OCI-LY7 (cell line): ENCODE measurements around the gene ASAP3. TPM values are rescaled to one million over a fixed set of nuclear protein-coding genes. Genes with fewer than 3 reads are reported as not detected.

Experiments
- BruUV-seq: library from RNA; stranded (reverse); fragments of 400-500 nt; replicated peaks from 2 replicates; lab custom pipeline; 2021; lab: Mats Ljungman, UMichigan
- CTCF ChIA-PET: fragments of 300-600 bp; sonication (Branson Sonifier 250); formaldehyde crosslinking; loops from one replicate; lab custom pipeline; 2022; ENCODE audit warnings: antibody characterized with exemption; ENCODE audit not compliant: unreplicated experiment; lab: Charles Lee
- POLR2A ChIA-PET: fragments of 300-600 bp; sonication (Branson Sonifier 250); formaldehyde crosslinking; loops from one replicate; lab custom pipeline; 2022; ENCODE audit warnings: antibody characterized with exemption; lab: Charles Lee
- DNase-seq: peaks from one replicate; pipeline ENCODE4 v3.0.0-alpha.2; 2015; ENCODE audit warnings: low spot score
- H2AFZ ChIP-seq: fragments of 200-600 bp; sonication (generic), shearing (Covaris generic); 2 replicates; pipeline ENCODE4 v1.6.1; 2014; ENCODE audit warnings: mild to moderate bottlenecking, antibody characterized with exemption, low read length, moderate library complexity
- H3K27ac ChIP-seq: fragments of 200-600 bp; sonication (generic); 2 replicates; pipeline ENCODE4 v1.5.1; 2014; ENCODE audit warnings: mixed run types, low read depth, mild to moderate bottlenecking, moderate library complexity, low read length, inconsistent platforms; ENCODE audit not compliant: poor library complexity, severe bottlenecking
- H3K36me3 ChIP-seq: fragments of 200-600 bp; sonication (generic); 2 replicates; pipeline ENCODE4 v1.6.1; 2014; ENCODE audit warnings: mild to moderate bottlenecking, antibody characterized with exemption, low read length, moderate library complexity, mixed read lengths; ENCODE audit not compliant: insufficient read depth
- H3K4me1 ChIP-seq: fragments of 200-600 bp; sonication (generic); 2 replicates; pipeline ENCODE4 v1.5.1; 2014; ENCODE audit warnings: mild to moderate bottlenecking, low read length; ENCODE audit not compliant: insufficient read depth, poor library complexity, severe bottlenecking
- H3K4me2 ChIP-seq: fragments of 200-600 bp; sonication (generic); 2 replicates; pipeline ENCODE4 v1.6.1; 2014; ENCODE audit warnings: mild to moderate bottlenecking, low read length
- H3K4me3 ChIP-seq: fragments of 200-600 bp; sonication (generic); 2 replicates; pipeline ENCODE4 v1.5.1; 2014; ENCODE audit warnings: mild to moderate bottlenecking, low read depth, low read length; ENCODE audit not compliant: poor library complexity, severe bottlenecking
- H3K79me2 ChIP-seq: fragments of 200-600 bp; sonication (generic); 2 replicates; pipeline ENCODE4 v1.6.1; 2016; ENCODE audit warnings: low read depth, mild to moderate bottlenecking, low read length, moderate library complexity, mixed read lengths; ENCODE audit not compliant: insufficient read depth
- H3K9me2 ChIP-seq: fragments of 200-600 bp; sonication (generic); 2 replicates; pipeline ENCODE4 v1.6.1; 2016; ENCODE audit warnings: mild to moderate bottlenecking, low read length, mixed read lengths; ENCODE audit not compliant: insufficient read depth
- H3K9me3 ChIP-seq: fragments of 200-600 bp; sonication (generic); 2 replicates; pipeline ENCODE4 v1.6.1; 2014; ENCODE audit warnings: mild to moderate bottlenecking, mixed run types, low read length, mixed read lengths
- H4K20me1 ChIP-seq: fragments of 200-600 bp; sonication (generic); 2 replicates; pipeline ENCODE4 v1.6.1; 2014; ENCODE audit warnings: mild to moderate bottlenecking, antibody characterized with exemption, low read length, moderate library complexity, mixed read lengths; ENCODE audit not compliant: insufficient read depth
- EZH2phosphoT487 ChIP-seq: fragments of 200-600 bp; sonication (generic); IDR thresholded peaks from 2 replicates; pipeline ENCODE4 v1.6.1; 2018; ENCODE audit warnings: low read depth, borderline replicate concordance, mild to moderate bottlenecking, mixed run types, antibody characterized with exemption, low read length, moderate library complexity, mixed read lengths
- intact Hi-C: fragments of 100-400 bp; cut with micrococcal nuclease; formaldehyde crosslinking; loops from one replicate; pipeline ENCODE4 v1.10.0; 2022; ENCODE audit not compliant: unreplicated experiment
- total RNA-seq, 2 experiments: library from RNA; depleted of rRNA in 1 of 2; stranded (reverse); fragments of >200 nt in 1 of 2; shearing (Covaris generic) in 1 of 2; gene quantifications; 2 replicates each; pipeline ENCODE4 v1.2.3, GENCODE V29; 2014 to 2022
- TF ChIP-seq, protein P1 (sequence below): fragments of 200-600 bp; sonication (generic); conservative IDR thresholded peaks from 2 replicates; pipeline ENCODE4 v1.5.1; 2014; ENCODE audit warnings: mild to moderate bottlenecking, antibody characterized with exemption, low read length, moderate library complexity, mixed read lengths

ASAP3 gene
- total RNA-seq, 2 experiments from 2014 or later = 5.9 to 14.9 TPM

DNA sequence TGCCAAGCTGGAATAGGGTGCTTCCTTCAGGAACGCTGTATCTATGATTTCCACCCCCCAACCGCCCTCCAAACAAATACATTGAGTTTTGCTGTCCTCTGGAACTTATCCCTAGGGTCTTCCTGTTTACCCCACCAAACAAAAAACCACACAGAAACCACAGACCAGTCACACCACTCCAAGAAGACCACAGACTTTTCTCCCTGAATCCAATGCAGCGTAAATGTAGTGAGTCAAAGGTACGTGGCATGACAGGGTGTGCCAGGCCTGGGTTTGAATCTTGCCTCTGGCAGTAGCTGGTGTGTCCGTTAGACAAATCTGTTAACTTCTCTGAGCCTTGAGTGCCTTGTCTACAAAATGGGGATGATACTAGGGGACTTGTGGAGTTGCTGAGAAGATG, 27.8 kb downstream of the ASAP3 start:
- ChIA-PET CTCF (no interaction called here), POLR2A (no interaction called here)
- BruUV-seq = no TSS peak
- Histone ChIP-seq H2AFZ (no peak overlapping the region), H3K4me1 (no peaks in the 10 kb centered on the region), H3K9me2 (no peaks in the 10 kb centered on the region), H3K4me3 (no peak overlapping the region), H3K27ac (no peak overlapping the region), H4K20me1 (no peaks in the 10 kb centered on the region), H3K79me2 (no peaks in the 10 kb centered on the region; the same call in 1 of the 2 replicates), H3K4me2 (no peak overlapping the region), H3K9me3 (no peaks in the 10 kb centered on the region), H3K36me3 (no peaks in the 10 kb centered on the region)
- intact Hi-C loops = no loop called here
- TF ChIP-seq, protein P1, sequence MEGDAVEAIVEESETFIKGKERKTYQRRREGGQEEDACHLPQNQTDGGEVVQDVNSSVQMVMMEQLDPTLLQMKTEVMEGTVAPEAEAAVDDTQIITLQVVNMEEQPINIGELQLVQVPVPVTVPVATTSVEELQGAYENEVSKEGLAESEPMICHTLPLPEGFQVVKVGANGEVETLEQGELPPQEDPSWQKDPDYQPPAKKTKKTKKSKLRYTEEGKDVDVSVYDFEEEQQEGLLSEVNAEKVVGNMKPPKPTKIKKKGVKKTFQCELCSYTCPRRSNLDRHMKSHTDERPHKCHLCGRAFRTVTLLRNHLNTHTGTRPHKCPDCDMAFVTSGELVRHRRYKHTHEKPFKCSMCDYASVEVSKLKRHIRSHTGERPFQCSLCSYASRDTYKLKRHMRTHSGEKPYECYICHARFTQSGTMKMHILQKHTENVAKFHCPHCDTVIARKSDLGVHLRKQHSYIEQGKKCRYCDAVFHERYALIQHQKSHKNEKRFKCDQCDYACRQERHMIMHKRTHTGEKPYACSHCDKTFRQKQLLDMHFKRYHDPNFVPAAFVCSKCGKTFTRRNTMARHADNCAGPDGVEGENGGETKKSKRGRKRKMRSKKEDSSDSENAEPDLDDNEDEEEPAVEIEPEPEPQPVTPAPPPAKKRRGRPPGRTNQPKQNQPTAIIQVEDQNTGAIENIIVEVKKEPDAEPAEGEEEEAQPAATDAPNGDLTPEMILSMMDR = no peak
- TF ChIP-seq EZH2phosphoT487 = no peak
- no peak for DNase-seq

DNA sequence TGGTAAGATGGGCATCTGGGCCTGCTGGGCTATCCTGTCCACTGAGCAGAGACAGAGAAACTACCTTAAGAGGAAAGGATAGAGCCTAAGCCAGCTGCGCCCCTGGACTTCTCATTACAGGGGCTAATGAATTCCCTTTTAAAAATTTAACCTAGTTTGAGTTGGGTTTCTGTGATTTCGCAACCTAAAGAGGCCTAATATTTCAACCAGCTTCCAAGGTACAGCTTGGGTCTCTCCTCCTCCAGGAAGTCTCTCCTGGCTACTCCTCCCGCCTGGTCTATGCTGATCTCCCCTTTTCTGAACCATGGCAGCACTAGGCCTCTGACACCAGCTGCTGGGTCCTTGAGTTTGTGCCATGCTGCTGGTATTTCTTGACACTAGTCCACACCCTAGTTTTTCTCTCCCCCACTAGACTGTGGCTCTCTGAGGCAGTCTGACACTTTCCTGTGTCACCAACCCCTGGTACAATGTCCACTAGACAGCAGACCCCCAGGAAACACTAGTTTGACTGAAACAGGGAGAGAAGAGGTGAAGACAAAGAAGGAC, 30.5 kb downstream of the ASAP3 start:
- Histone ChIP-seq H3K4me1 (no peaks in the 10 kb centered on the region), H3K9me2 (no peaks in the 10 kb centered on the region), H3K9me3 (no peaks in the 10 kb centered on the region), H3K36me3 (no peaks in the 10 kb centered on the region), H2AFZ (no peak overlapping the region), H3K4me3 (no peak overlapping the region), H4K20me1 (no peaks in the 10 kb centered on the region), H3K79me2 (no peaks in the 10 kb centered on the region), H3K4me2 (no peak overlapping the region), H3K27ac (no peak overlapping the region)
- TF ChIP-seq EZH2phosphoT487 = no peak
- TF ChIP-seq, protein P1 = no peak
- no peak for DNase-seq
- intact Hi-C loops = no loop called here
- BruUV-seq = no TSS peak
- ChIA-PET CTCF (no interaction called here), POLR2A (interaction anchor here (0.5 kb wide), 1 partner anchor 614 kb away, joined by 4 read pairs; no protein-coding TSS in a partner anchor)

DNA sequence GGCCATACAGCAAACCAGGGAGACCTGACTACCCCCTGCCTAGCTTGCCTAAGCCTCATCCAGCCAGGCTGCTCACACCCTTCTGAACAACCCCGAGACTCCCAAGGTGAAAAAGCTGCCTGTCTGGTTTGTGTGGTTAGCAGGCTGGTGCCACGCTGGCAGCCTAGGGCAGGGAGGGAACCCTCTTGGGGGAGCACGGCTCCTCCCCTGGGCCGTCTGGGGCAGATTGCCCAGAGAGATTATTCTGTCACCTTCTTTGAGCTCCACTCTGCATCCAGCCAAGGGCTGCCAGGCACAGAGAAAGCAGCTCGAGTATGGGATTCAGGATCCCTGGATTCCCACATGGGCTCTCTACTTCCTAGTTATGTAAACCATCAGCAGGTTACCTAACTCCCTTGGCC, 32.0 kb downstream of the ASAP3 start:
- TF ChIP-seq EZH2phosphoT487 = no peak
- TF ChIP-seq, protein P1 = no peak
- CTCF ChIA-PET = no interaction called here
- Histone ChIP-seq H3K9me2 (no peaks in the 10 kb centered on the region), H3K4me3 (no peak overlapping the region), H3K36me3 (no peaks in the 10 kb centered on the region), H4K20me1 (no peaks in the 10 kb centered on the region), H2AFZ (no peak overlapping the region), H3K4me2 (no peak overlapping the region), H3K79me2 (no peaks in the 10 kb centered on the region), H3K9me3 (no peaks in the 10 kb centered on the region), H3K4me1 (no peaks in the 10 kb centered on the region), H3K27ac (no peak overlapping the region)
- intact Hi-C loops = no loop called here
- DNase-seq = no peak
- POLR2A ChIA-PET = interaction anchor here (0.6 kb wide), 1 partner anchor 51 kb away, joined by 3 read pairs; no protein-coding TSS in a partner anchor
- BruUV-seq = no TSS peak
